Stimulated activated CD8-positive, alpha-beta memory T cell treated with anti-CD3 and anti-CD28 coated beads, Interleukin-7, amount 100 ng/mL, for 1 hour (primary cell): ENCODE data around the gene PIEZO2.
"Not testable (repeated sequence)": the region's sequence is repeated elsewhere in the genome, so short reads cannot be mapped to it uniquely, and the experiment has no call there.

Experiments used
- DNase-seq, 2 donors: peaks; one replicate each; pipeline ENCODE4 v3.0.0-alpha.2; 2020; ENCODE audit warnings: low read depth in 2 of 2

Gene PIEZO2

GRCh38 chr18:10894501-10894900, 254.9 kb downstream of the PIEZO2 start:
- DNase-seq, result no peak

- DNase-seq, result no peak
Observed at GRCh38 chr18:10893761-10894160, 255.6 kb downstream of the PIEZO2 start.

- no peak for DNase-seq
Observed at GRCh38 chr18:10893196-10893595, 256.2 kb downstream of the PIEZO2 start.

DNA sequence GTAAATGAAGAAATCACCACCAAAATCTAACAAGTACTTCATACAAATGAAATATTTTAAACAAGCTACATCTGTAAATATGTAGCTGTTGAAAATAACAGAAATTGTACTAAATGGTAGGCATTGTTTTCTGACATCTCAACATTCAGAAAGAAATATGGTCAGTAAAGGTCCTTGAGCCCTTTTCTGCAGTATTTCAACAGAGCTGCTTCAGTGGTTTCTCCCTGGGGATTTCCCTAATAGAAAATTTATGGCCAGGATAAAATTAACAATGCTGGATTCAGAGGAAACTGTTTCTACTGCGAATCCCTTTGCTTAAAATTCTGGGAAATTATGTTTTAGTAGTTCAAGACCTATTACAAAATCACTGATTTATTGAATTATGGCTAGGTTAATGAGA, 256.6 kb downstream of the PIEZO2 start:
- no peak for DNase-seq

DNA sequence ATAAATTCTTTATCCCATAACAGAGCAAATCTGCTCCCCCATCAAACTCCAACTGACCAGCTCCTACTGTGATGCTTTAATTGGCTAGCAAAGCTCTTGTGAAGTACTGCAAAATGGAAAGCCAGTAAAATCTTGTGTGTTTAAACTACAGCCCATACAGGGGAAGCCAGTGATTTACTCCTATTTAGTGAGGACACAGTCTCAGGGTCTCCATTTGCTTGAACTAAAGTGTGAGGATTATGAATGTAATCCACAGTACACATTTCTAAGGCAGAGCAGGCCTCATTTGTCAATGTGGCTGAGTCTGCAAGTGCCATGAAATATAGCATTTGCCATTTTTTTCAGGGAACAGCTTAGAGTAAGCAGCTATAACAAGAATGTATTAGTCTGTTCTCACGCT, 259.3 kb downstream of the PIEZO2 start:
- no peak for DNase-seq

DNA sequence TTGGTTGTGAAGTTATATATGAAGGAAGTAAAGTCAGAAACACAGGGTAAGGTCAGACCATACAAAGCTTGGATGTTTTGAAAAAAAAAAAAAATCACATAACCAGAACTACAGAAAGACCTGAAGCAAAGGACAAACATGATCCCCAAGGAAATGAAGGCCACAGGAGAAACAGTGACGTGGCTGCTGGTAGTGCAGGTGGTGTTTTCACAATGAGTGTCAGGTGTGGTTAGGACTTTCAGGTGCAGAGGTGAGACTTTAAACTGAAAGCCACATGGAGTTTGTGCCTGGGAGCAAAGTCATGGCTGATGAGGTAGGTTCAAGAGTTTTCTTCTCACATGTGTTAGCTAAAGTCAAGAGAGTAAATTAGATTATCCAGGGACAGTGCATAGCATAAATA, 270.7 kb downstream of the PIEZO2 start:
- no peak for DNase-seq

DNA sequence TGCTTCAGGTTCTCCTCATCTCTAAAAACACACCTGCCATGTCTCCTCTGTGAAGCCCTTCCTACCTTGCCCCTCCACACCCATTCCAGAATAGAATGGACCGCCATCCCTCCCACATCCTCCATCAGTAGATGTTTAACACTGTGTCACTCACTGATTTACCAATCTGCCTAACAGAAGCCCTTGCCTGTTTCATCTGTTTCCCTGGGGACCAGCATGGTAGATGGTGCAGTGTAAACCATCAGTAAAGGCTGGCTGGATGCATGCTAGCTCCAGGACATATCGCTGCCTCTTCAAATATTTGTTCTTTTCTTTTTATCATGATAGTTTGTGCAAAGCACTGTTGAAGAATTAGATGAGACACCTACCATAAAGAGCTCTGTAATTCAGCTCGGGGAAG, 271.4 kb downstream of the PIEZO2 start:
- DNase-seq, result no peak

- no peak for DNase-seq
Observed at GRCh38 chr18:10875811-10876210, 273.6 kb downstream of the PIEZO2 start.

DNA sequence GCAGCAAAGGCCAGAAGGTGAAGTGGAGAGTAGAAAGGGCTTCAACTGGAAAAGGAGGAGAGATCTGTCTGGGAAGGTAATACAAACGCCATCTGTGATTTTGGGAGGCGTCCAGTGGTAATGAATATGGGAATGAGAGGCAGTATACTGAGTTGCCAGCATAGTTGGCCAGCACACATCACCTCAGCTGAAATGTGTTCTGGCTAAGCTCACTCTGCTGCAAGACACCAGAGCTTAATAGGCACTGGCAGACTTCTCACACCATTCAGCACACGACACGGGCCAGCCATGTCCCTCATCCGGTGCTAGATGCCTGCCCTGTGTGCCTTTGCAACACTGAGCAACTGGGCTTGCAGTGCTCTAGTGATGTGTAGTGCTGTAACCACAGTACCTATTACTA, 277.1 kb downstream of the PIEZO2 start:
- no peak for DNase-seq

GRCh38 chr18:10864722-10865121, 284.6 kb downstream of the PIEZO2 start:
- no peak for DNase-seq

DNA sequence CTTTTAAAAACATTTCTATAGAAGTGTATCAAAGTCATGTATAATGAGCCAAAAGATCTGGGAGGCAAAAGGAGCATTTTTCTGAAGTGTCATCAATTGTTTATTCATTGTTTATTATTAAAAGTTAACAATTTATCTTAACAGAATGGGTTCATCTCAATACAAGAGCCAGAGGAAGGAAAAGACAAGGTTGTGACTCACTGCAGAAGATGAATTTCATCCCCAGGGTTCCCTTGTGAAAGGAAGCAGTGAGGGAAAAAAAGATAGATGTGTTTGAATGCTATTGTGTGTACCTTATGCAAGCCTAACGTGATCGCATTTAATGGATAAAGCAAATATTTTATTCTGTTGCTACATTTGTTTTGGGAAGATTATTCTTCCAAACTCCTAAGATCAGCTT, 286.3 kb downstream of the PIEZO2 start:
- DNase-seq, result no peak

DNA sequence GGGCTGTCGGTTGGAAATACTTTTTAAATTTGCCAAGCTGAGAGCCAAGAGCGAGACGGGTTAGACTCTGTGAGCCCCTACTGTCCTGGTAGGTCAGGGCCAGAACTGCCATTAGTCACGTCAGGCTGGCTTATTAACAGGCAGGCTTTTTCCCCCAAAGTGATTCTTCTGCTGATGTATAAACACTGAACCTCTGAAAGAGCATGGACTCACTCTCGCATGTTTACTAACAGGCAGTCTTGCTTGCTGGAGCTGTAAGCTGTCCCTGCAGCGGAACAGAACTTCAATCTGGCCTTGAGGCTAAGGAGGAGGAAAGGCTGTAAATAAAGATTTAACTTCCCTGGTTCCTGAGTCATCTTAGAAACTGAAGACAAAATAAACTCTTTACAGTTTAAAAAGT, 288.4 kb downstream of the PIEZO2 start:
- no peak for DNase-seq

GRCh38 chr18:10860382-10860781, 289.0 kb downstream of the PIEZO2 start:
- no peak for DNase-seq

- no peak for DNase-seq
Observed at GRCh38 chr18:10858477-10858876, 290.9 kb downstream of the PIEZO2 start.

DNA sequence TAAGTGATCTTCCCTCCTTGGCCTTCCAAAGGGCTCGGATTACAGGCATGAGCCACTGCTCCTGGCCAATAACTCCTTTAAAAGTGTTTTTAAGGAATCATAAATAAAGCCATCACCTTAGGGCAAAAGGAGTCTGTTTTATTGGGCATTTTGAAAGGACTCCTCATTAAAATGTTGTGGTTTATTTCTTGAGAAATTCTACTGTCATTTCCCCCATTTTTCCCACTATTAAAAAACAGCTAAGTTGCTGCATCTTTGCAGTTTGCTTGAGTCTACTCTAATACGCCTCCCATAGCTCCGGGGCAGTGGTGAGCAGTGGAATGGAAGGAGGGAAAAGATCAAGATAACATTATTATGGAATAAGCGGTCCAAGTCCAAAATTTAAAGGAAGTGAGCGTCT, 293.2 kb downstream of the PIEZO2 start:
- DNase-seq, result no peak

- no peak for DNase-seq
Observed at GRCh38 chr18:10852385-10853303, 296.7 kb downstream of the PIEZO2 start.

DNA sequence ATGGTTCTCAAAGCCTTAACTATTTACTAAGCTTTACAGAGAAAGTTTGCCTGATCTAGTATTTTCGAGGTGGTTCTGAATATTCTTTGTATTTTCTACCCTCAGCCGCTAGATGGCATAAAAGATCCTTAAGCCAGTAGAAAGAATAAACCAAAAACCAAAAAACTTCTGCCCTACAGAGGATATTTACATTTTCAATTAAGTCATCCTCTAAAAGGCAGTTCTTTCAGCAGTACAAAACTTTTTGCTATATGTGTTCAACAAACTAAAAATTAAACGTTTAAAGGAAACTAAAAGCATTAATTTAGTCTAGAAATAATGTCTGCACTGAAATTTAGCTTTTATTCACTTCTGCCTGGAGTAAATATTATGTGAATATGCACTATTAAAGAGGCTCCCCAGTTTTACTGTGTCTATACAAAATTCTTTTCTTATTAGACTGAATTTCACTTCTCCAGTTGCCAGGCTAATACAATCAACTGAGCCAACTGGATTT, 297.5 kb downstream of the PIEZO2 start:
- DNase-seq, result no peak

DNA sequence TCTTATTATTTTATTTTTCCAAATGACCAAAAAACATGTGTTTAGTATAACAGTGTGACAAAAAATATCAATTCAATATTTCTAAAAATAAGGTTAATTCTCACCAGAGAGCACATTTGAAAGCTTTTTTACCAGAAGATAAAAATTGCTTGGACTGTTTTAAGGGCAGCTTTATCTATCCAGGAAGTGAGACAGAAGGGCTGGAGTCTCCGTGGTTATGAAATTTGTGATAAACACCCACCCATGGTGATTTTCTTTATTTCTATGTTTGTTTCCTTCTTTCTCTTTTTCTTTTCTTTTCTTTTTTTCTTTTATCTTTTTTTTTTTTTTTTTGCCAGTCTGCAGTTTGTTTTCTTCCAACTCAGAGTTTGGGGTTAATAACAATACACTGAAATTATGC, 298.5 kb downstream of the PIEZO2 start:
- DNase-seq, result no peak

GRCh38 chr18:10850216-10850615, 299.2 kb downstream of the PIEZO2 start:
- DNase-seq, result no peak

DNA sequence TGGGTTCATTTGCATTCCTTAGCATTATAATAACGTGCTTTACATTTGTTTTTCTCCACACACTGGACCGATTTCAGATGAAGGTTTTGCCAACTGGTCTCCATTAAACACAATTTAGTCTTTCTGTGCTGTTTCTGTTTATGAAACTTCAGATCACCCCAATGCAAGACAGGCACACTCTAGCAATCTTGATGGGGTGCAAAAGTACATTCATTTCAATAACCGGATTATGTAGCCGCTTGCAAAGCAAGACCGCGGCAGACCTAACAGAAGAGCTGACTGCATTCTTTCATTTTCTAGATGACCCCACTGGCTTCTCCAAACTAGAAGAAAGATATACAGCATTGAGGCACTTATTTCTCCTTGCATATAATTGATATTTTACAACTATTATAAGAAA, 301.5 kb downstream of the PIEZO2 start:
- DNase-seq, result no peak

- DNase-seq, result no peak
Observed at GRCh38 chr18:10847408-10847790, 302.0 kb downstream of the PIEZO2 start.

- DNase-seq, result no peak
Observed at GRCh38 chr18:10846657-10847407, 302.5 kb downstream of the PIEZO2 start.

DNA sequence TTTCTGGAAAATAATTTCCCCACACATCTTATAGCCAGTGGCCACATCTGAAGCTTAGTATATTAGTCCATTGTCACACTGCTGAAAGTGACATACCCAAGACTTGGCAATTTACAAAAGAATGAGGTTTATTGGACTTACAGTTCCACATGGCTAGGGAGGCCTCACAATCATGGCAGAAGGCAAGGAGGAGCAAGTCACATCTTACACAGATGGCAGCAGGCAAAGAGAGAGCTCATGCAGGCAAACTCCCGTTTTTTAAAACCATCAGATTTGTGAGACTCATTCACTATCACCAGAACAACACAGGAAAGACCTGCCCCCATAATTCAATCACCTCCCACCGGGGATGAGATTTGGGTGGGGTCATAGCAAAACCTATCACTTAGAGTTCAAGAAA, 303.3 kb downstream of the PIEZO2 start:
- not testable (repeated sequence) for DNase-seq
